ENCODE measurements around the gene ZNF555. TPM values are rescaled to one million over a fixed set of nuclear protein-coding genes. Genes with fewer than 3 reads are reported as not detected.
"Not testable (repeated sequence)": the region's sequence is repeated elsewhere in the genome, so short reads cannot be mapped to it uniquely, and the experiment has no call there.

ZNF555 gene
- total RNA-seq, 4 donors from 2014 or later, result 3.0 to 7.5 (median 5.3) TPM

DNA sequence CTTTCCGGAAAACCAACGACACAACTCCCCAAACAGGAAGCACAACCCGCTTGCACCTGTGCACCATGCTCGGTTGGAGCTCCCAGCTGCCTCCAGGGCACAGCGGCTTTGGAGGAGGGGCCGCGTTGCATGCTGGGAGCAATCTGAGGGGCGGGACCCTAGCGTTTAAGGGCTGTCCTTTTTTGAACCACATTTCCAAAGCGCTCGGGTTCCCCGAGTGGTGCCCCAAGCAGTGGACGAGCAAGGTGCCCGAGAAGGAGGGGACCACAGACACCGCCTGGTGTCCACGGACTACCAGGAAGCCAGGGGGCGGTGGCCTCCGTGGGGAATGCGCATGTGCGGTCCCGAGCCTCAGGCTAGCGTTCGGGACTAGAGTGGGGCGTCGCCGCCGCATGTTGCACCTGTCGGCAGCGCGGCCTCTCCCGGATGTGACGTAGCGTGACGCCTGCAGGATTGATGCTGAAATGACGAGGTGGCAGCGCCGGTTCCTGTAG lies 47.5 kb downstream of the ZNF555 start:
- peak overlapping the region; percentile 24 to 47 (median 40) for H3K4me3 ChIP-seq
- peak overlapping the region in 1 of 4 donors; percentile 39 for H3K27ac ChIP-seq (replicated peaks in 1 of 4)
- 39% methylated on average over 30 of the region's 37 CpGs for WGBS
- TF ChIP-seq EP300 (IDR thresholded peaks at IDR 0.05) (no peak), POLR2AphosphoS5 (IDR thresholded peaks at IDR 0.05) (peak in 1 of 2 donors; percentile 10), POLR2A (IDR thresholded peaks at IDR 0.05; ENCODE audit: low read depth) (no peak)
- TF ChIP-seq, protein P1, sequence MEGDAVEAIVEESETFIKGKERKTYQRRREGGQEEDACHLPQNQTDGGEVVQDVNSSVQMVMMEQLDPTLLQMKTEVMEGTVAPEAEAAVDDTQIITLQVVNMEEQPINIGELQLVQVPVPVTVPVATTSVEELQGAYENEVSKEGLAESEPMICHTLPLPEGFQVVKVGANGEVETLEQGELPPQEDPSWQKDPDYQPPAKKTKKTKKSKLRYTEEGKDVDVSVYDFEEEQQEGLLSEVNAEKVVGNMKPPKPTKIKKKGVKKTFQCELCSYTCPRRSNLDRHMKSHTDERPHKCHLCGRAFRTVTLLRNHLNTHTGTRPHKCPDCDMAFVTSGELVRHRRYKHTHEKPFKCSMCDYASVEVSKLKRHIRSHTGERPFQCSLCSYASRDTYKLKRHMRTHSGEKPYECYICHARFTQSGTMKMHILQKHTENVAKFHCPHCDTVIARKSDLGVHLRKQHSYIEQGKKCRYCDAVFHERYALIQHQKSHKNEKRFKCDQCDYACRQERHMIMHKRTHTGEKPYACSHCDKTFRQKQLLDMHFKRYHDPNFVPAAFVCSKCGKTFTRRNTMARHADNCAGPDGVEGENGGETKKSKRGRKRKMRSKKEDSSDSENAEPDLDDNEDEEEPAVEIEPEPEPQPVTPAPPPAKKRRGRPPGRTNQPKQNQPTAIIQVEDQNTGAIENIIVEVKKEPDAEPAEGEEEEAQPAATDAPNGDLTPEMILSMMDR (IDR thresholded peaks at IDR 0.05), result peak in 1 of 3 experiments; percentile 19
- peaks cover 0 to 6% (median 2%) of the 10 kb centered on the region in 4 donors for H3K4me1 ChIP-seq
- no peaks in the 10 kb centered on the region for H3K36me3 ChIP-seq
- peaks cover 0 to 9% (median 0%) of the 10 kb centered on the region in 4 donors for H3K27me3 ChIP-seq
- intact Hi-C loops (cut with DNase I), result no loop called here
- H3K9me3 ChIP-seq, result no peaks in the 10 kb centered on the region
- DNase-seq (ENCODE audit: extremely low spot score), result no peak

DNA sequence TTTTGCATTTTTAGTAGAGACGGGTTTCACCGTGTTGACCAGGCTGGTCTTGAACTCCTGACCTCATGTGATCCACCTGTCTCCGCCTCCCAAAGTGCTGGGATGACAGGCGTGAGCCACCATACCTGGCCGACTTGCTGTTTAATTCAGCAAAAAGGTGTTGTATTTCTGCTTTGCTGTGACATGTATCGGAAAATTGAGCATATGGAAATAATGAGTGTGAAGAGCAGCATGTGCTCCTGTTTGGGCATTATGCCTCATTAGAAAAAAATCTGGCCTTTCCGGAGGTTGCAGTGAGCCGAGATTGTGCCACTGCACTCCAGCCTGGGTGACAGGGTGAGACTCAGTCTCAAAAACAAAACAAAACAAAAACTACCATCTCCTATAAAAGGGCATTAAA lies 49.3 kb downstream of the ZNF555 start:
- 76% methylated on average over 8 of the region's 8 CpGs for WGBS
- H3K4me1 ChIP-seq; H3K27me3 ChIP-seq; intact Hi-C loops (cut with DNase I); H3K4me3 ChIP-seq; H3K9me3 ChIP-seq; DNase-seq (ENCODE audit: extremely low spot score); H3K36me3 ChIP-seq; H3K27ac ChIP-seq (replicated peaks in 1 of 4): not testable (repeated sequence)

DNA sequence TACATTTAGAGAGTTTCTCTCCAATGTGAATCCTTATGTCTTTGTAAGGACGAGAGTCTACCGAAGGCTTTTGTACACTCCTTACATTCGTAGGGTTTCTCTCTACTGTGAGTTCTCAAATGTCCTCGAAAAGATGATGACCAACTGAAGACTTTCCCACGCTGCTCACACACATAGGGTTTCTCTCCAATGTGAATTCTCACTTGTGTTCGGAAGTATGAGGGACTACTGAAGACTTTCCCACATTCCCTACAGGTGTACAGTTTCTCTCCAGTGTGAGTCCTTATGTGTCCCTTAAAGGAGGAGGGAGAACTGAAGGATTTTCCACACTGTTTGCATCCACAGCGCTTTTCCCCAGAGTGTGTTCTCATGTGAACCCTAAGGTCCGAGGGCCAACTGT lies 55.4 kb downstream of the ZNF555 start:
- Histone ChIP-seq H3K27me3 (peaks cover 0 to 9% (median 0%) of the 10 kb centered on the region in 4 donors), H3K4me3 (no peak overlapping the region), H3K27ac (replicated peaks in 1 of 4) (no peak overlapping the region), H3K9me3 (peaks cover 0 to 11% (median 9%) of the 10 kb centered on the region in 4 donors), H3K36me3 (no peaks in the 10 kb centered on the region), H3K4me1 (peaks cover 5 to 13% (median 9%) of the 10 kb centered on the region in 4 donors)
- intact Hi-C loops (cut with DNase I), result no loop called here
- TF ChIP-seq EP300 (IDR thresholded peaks at IDR 0.05), result no peak
- TF ChIP-seq POLR2A (IDR thresholded peaks at IDR 0.05; ENCODE audit: low read depth), result no peak
- TF ChIP-seq, protein P1 (IDR thresholded peaks at IDR 0.05), result no peak
- no peak for TF ChIP-seq POLR2AphosphoS5 (IDR thresholded peaks at IDR 0.05)
- DNase-seq (ENCODE audit: extremely low spot score), result no peak
- 77% methylated on average over 8 of the region's 8 CpGs for WGBS

DNA sequence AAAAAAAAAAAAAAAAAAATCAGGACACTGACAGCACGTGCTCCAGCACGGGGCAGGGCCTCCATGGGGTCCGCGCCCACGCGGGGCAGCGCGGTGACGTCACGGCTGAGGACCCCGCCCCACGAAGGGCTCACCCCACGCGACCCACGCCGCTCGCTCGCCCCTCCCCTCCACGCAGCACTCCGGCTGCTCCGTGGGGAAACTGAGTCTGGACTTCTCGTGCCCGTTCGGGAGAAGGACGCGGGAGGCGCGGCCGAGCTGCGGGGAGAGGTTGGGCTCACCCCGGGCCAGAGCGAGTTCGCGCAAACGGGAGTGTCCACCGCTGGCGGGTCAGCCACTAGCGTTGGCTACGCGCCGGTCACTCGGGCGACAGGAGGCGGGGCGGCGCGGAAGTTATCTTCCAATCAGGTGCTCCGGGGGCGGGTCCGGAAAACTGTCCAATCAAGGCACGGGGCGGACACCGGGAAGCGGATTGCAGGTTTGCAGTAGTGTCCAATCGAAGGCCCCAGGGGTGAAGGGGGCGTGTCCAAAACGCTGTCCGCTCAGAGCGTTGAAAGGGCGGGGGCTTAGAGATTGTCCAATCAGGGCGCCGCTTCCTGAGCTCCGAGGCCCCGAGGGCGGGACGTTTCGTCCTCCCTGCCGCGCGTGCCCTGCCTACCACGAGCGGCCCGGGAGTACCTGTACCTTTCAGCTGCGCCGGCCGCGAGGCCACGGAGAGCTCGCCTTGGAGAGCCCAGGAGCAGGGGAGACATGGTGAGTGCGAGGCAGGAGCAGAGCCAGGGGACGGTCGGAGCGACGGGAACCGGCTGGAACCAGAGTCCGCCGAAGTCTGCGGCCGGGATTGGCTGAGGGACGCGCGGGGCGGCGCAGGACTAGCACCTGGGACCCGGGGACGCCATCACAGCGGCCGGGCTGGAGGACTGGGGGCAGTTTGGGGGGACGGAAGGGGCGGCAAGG lies 59.3 kb downstream of the ZNF555 start, which contains the start of gene ZNF57:
Gene ZNF57 (plus strand): TSS at position 633 of the 957 bp plus-strand sequence. CDS start 118 bp downstream, at position 751.
- intact Hi-C loops (cut with DNase I), result loop anchor here (5.0 kb wide), 1 partner anchor 42 kb away; the partner anchor contains the start of gene ZNF77
- under 1% methylated on average over 33 of the region's 100 CpGs for WGBS
- peak within 1 kb of the TSS; percentile 74 to 89 (median 77) for H3K4me3 ChIP-seq
- H3K4me1 ChIP-seq, result peaks cover 7 to 19% (median 17%) of the 10 kb centered on the region in 4 donors
- H3K36me3 ChIP-seq, result no peaks in the 10 kb centered on the region
- H3K27me3 ChIP-seq, result no peaks in the 10 kb centered on the region
- H3K9me3 ChIP-seq, result peaks cover 0 to 11% (median 9%) of the 10 kb centered on the region in 4 donors
- peak within 1 kb of the TSS; percentile 79 to 91 (median 88) for H3K27ac ChIP-seq (replicated peaks in 1 of 4)
- peak; percentile 100 for DNase-seq (ENCODE audit: extremely low spot score)
- TF ChIP-seq, protein P1 (IDR thresholded peaks at IDR 0.05), result peak in 1 of 3 experiments; percentile 19
- TF ChIP-seq EP300 (IDR thresholded peaks at IDR 0.05), result no peak
- peak; percentile 21 for TF ChIP-seq POLR2A (IDR thresholded peaks at IDR 0.05; ENCODE audit: low read depth)
- peak; percentile 68 to 72 for TF ChIP-seq POLR2AphosphoS5 (IDR thresholded peaks at IDR 0.05)

Measured in esophagus muscularis mucosa (tissue), 4 donors.